Measurements from ENCODE around the gene SVBP. TPM values are rescaled to one million over a fixed set of nuclear protein-coding genes. Genes with fewer than 3 reads are reported as not detected.
"Not testable (repeated sequence)": the region's sequence is repeated elsewhere in the genome, so short reads cannot be mapped to it uniquely, and the experiment has no call there.

SVBP gene
- total RNA-seq, 8 experiments from 2014 or later: 15.4 to 145 (median 91.8) TPM

DNA sequence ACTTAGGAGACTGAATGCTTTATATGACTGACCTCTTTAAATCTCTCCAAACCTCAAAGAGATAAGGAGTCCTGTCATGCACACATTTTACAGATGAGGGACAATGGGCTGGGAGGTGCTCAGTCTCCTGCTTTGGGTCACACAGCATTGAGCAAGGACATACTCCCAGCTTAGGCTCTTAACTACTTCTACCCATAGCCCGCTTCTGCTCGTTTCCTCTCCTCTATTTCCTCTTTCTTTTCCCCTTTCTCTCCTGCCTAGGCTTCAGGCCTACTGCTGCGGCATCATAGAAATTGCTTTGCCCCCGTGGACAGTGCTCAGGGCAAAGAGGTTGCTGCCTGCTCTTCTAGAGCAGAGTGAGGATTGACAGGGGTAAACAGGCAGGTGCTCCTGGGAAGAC is 16.8 kb upstream of the SVBP start:
- Histone ChIP-seq H3K4me3 (no peak overlapping the region), H3K4me1 (replicated peaks in 1 of 2) (no peaks in the 10 kb centered on the region), H3K27ac (no peak overlapping the region)
- in situ Hi-C loops (cut with MboI; ENCODE audit: low pct_unique_long_range_greater_than_20kb in 2 of 9, low sequenced_read_pairs in 9 of 9, unreplicated experiment in 9 of 9): no loop called here
- 79 to 100% (median 87%) methylated on average over 1 to 4 of the region's 4 CpGs; no CpG with 5 or more reads in 4 of the 10 experiments for WGBS, 10 experiments
- no peak for ATAC-seq (replicated peaks in 6 of 8)

DNA sequence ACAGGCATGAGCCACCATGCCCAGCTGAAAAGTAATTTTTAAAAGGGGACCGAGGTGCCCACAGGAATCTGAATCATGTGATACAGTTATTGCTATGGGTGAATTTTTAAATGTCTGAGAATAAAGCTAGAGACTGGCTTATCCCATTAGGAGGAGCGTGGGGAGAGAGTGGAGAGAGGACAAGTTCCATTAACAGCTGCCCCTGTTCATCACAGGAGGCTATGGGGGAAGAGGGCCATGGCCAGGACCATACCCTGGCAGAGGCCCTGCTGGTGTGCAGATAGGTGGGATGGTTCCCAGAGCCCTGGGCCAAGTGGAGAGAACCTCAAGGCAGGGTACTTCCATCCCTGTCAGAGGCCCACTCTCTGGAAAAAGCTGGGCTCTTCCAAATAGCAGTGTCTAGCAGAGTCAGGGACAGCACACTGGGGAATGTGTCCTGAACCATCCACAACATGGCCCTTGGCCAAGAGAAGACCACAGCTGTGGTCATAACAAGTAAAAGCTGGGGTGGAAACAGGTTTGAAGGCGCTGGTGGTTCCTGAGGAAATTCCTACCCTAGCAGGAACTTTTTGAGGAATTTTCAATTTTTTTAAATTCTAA is 15.5 kb upstream of the SVBP start:
- H3K4me3 ChIP-seq: no peak overlapping the region
- WGBS, 10 experiments: 75 to 100% (median 83%) methylated on average over 1 to 3 of the region's 3 CpGs; no CpG with 5 or more reads in 1 of the 10 experiments
- no peak overlapping the region for H3K27ac ChIP-seq
- H3K4me1 ChIP-seq (replicated peaks in 1 of 2): no peaks in the 10 kb centered on the region
- in situ Hi-C loops (cut with MboI; ENCODE audit: low pct_unique_long_range_greater_than_20kb in 2 of 9, low sequenced_read_pairs in 9 of 9, unreplicated experiment in 9 of 9): no loop called here
- no peak for ATAC-seq (replicated peaks in 6 of 8)

DNA sequence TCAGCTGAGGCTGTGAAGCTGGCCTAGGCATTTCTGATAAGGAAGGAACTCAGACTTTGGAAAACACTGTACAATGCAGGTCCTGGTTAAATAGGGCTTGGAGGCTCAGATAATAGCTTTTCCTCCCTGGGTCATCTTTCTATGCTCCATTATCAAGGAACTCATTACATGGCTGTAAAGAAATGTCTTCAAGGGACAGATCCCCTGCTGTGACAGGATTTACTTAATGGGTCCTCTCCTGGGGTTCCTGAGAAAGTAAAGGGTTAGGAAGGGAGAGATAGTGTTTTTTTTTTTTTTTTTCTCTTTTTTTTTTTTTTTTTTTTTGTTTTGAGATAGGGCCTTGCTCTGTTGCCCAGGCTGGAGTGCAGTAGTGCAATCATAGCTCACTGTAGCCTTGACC is 14.1 kb upstream of the SVBP start:
- no peak overlapping the region for H3K27ac ChIP-seq
- no peak overlapping the region for H3K4me3 ChIP-seq
- no peaks in the 10 kb centered on the region for H3K4me1 ChIP-seq (replicated peaks in 1 of 2)
- in situ Hi-C loops (cut with MboI; ENCODE audit: low pct_unique_long_range_greater_than_20kb in 2 of 9, low sequenced_read_pairs in 9 of 9, unreplicated experiment in 9 of 9): no loop called here
- no peak for ATAC-seq (replicated peaks in 6 of 8)

- 80 to 100% (median 87%) methylated on average over 1 to 11 of the region's 17 CpGs; no CpG with 5 or more reads in 1 of the 10 experiments for WGBS, 10 experiments
- H3K4me3 ChIP-seq: no peak overlapping the region
- in situ Hi-C loops (cut with MboI; ENCODE audit: low pct_unique_long_range_greater_than_20kb in 2 of 9, low sequenced_read_pairs in 9 of 9, unreplicated experiment in 9 of 9): no loop called here
- no peak overlapping the region for H3K27ac ChIP-seq
- no peaks in the 10 kb centered on the region for H3K4me1 ChIP-seq (replicated peaks in 1 of 2)
- no peak for ATAC-seq (replicated peaks in 6 of 8)
Measured at GRCh38 chr1:42830631-42831030, 13.4 kb upstream of the SVBP start.

GRCh38 chr1:42825036-42825851 is 8.0 kb upstream of the SVBP start:
- H3K4me3 ChIP-seq: no peak overlapping the region
- ATAC-seq (replicated peaks in 6 of 8): peak in 1 of 8 experiments; percentile 22
- H3K27ac ChIP-seq: no peak overlapping the region
- peaks cover 7 to 9% of the 10 kb centered on the region in 2 donors for H3K4me1 ChIP-seq (replicated peaks in 1 of 2)
- 60 to 100% (median 89%) methylated on average over 4 to 10 of the region's 10 CpGs for WGBS, 10 experiments
- in situ Hi-C loops (cut with MboI; ENCODE audit: low pct_unique_long_range_greater_than_20kb in 2 of 9, low sequenced_read_pairs in 9 of 9, unreplicated experiment in 9 of 9): no loop called here

DNA sequence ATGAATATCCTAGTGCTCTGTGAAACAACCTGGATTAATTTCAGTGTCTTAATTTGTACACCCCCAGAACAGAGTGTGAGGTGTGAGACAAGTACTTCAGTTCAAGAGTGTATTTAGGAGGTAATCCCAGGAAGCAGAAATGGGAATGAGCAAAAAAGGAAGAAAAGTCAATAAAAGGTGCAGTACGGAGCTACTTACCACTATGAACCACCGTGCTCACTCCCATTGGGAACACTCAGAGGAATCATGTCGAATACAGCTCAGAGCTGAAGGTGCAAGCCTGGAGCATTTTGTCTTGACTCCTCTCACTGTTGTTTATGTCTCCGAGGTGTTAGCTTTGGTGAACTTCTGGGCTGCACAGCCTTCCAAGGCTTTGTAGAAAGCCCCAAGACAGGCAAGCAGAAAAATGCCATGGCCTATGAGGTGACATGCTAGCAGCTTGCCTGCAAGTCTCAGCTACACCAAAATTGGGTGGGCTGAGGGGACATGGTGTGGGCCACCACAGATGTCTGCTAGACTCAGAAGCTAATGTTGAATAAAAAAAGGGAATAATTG is 7.4 kb upstream of the SVBP start:
- 83 to 100% (median 95%) methylated on average over 3 to 4 of the region's 4 CpGs; no CpG with 5 or more reads in 2 of the 10 experiments for WGBS, 10 experiments
- no peak for ATAC-seq (replicated peaks in 6 of 8)
- peaks cover 7 to 9% of the 10 kb centered on the region in 2 donors for H3K4me1 ChIP-seq (replicated peaks in 1 of 2)
- no peak overlapping the region for H3K27ac ChIP-seq
- no peak overlapping the region for H3K4me3 ChIP-seq
- in situ Hi-C loops (cut with MboI; ENCODE audit: low pct_unique_long_range_greater_than_20kb in 2 of 9, low sequenced_read_pairs in 9 of 9, unreplicated experiment in 9 of 9): no loop called here

DNA sequence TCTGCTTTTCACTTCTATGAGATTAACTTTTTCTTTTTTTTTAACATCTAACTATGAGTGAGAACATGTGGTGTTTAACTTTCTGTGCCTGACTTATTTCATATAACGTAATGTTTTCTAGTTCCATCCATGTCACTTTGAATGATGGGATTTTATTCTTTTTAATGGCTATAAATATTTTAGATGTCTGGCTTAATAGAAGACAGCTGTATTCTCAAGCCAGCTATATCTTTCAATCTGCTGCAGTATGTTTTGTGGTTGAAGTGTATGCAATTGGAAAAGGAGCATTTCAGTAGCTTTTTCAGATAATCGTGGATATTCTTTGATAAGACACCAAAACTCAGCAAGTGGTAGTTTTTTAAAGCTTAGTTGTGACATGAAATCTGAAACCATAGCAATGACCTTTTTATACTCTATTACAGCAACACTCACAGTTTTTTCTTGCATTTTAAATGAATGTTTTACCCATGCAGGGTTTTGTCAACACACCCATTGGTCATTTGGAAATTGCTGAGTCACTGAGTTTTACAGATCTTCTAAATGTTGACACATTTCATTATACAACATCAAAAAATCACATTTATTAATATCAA is 5.7 kb upstream of the SVBP start:
- Histone ChIP-seq H3K27ac (no peak overlapping the region), H3K4me3 (no peak overlapping the region), H3K4me1 (replicated peaks in 1 of 2) (peaks cover 7 to 9% of the 10 kb centered on the region in 2 donors)
- in situ Hi-C loops (cut with MboI; ENCODE audit: low pct_unique_long_range_greater_than_20kb in 2 of 9, low sequenced_read_pairs in 9 of 9, unreplicated experiment in 9 of 9): no loop called here
- 0 to 83% (median 61%) methylated on average over 1 to 2 of the region's 2 CpGs for WGBS, 10 experiments
- ATAC-seq (replicated peaks in 6 of 8): peak in 3 of 8 experiments; percentile 36 to 87 (median 82)

GRCh38 chr1:42821690-42822089 is 4.5 kb upstream of the SVBP start:
- 80 to 100% (median 98%) methylated on average over 1 to 2 of the region's 2 CpGs; no CpG with 5 or more reads in 2 of the 10 experiments for WGBS, 10 experiments
- in situ Hi-C loops (cut with MboI; ENCODE audit: low pct_unique_long_range_greater_than_20kb in 2 of 9, low sequenced_read_pairs in 9 of 9, unreplicated experiment in 9 of 9): no loop called here
- Histone ChIP-seq H3K4me1 (replicated peaks in 1 of 2) (peaks cover 7 to 9% of the 10 kb centered on the region in 2 donors), H3K27ac (no peak overlapping the region), H3K4me3 (no peak overlapping the region)
- ATAC-seq (replicated peaks in 6 of 8): no peak

DNA sequence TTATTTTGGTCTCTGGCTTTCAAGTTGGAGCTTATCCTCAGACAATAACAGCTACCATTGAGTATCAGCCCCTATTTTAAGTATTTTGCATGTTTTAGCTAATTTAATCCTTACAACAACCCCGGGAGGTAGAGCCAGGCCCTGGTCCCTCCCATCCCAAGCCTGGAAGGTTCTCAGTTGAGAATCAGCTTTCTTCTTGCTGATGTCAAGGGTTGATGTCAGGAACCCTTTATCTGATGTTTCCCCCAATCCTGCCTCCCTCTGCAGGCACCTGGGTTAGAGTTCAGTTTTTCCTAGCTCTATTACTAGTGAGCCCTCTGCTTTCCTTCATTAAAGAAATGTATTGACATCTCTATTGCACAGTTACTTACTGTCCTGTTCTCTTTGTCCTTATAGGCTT is 3.6 kb upstream of the SVBP start:
- 0 to 92% (median 37%) methylated on average over 1 of the region's 1 CpG; no CpG with 5 or more reads in 4 of the 10 experiments for WGBS, 10 experiments
- H3K27ac ChIP-seq: no peak overlapping the region
- ATAC-seq (replicated peaks in 6 of 8): no peak
- H3K4me3 ChIP-seq: no peak overlapping the region
- peaks cover 7 to 16% of the 10 kb centered on the region in 2 donors for H3K4me1 ChIP-seq (replicated peaks in 1 of 2)
- in situ Hi-C loops (cut with MboI; ENCODE audit: low pct_unique_long_range_greater_than_20kb in 2 of 9, low sequenced_read_pairs in 9 of 9, unreplicated experiment in 9 of 9): no loop called here

DNA sequence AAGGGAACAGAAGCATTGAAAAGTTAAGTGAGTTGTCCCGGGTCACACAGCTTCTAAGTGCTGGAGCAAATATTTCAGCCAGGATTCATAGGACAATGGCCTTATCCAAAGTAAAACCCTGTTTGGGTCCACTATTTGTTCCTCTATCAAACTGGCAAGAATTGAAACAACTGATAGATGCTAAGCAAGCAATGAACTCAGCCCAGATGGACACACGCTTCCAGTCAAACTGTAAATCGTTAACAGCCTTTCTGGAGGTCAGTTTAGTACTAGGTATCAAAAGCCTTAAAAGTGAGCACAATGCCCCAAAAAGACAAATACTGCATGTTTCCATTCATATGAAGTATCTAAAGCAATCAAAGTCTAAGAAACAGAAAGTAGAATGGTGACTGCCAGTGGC is 779 bp upstream of the SVBP start:
- WGBS, 10 experiments: 78 to 100% (median 93%) methylated on average over 1 to 3 of the region's 3 CpGs
- no peak for ATAC-seq (replicated peaks in 6 of 8)
- no peak overlapping the region for H3K27ac ChIP-seq
- no peak overlapping the region for H3K4me3 ChIP-seq
- H3K4me1 ChIP-seq (replicated peaks in 1 of 2): peaks cover 3 to 12% of the 10 kb centered on the region in 2 donors
- in situ Hi-C loops (cut with MboI; ENCODE audit: low pct_unique_long_range_greater_than_20kb in 2 of 9, low sequenced_read_pairs in 9 of 9, unreplicated experiment in 9 of 9): no loop called here

DNA sequence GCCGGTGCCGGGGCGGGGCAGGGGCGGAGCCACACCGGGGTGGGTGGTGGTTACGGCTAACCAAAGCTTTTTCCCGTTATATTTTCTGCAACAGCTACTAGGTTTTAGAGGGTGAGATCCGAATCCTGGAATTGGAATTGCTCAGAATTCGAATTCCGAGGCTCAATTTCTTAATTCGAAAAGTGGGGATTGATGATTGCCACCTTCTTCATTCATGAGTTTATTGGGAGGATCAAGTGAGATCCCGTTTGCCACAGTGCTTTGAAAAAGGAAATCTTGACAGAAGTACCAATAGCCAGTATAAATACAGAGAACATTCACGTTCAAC is 207 bp upstream of the SVBP start:
- in situ Hi-C loops (cut with MboI; ENCODE audit: low pct_unique_long_range_greater_than_20kb in 2 of 9, low sequenced_read_pairs in 9 of 9, unreplicated experiment in 9 of 9): no loop called here
- Histone ChIP-seq H3K4me1 (replicated peaks in 1 of 2) (peaks cover 0 to 8% of the 10 kb centered on the region in 2 donors), H3K27ac (peak overlapping the region in 1 of 2 donors; percentile 99), H3K4me3 (peak overlapping the region; percentile 64 to 95 (median 88))
- WGBS, 10 experiments: 0 to 20% (median 0%) methylated on average over 1 to 7 of the region's 13 CpGs; no CpG with 5 or more reads in 1 of the 10 experiments
- peak in 2 of 8 experiments; percentile 73 to 81 for ATAC-seq (replicated peaks in 6 of 8)

DNA sequence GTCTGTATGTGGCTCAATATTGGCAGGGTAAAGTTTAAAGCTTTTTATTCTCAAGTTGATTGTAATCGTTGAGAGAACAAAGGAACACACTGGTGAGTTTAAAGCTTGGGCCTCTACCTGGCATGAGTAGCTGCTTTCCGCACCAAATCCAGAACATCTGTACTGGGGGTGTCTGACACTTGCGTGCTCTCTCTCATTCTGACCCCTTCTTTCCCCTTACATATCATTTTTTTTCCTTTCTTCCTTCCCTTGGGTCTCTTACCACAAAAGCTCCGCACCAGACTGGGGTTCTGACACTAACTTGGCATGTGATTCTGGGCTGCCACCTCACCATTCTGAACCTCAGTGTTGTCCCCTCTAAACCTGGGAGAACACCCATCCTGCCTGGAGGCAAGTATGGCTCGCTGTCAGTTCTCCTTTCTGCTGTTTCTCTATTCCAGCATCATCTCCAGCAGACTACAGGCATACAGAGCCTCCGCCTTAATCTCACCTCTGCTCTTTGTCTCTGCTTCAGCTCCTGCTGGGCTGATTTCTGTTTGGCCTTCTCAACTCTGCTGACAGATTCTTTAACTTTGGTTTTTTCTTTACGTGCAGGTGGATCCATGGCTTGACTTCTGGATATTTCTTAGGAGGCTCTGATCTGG is 1.1 kb downstream of the SVBP start:
- 5 to 67% (median 36%) methylated on average over 1 to 7 of the region's 7 CpGs for WGBS, 10 experiments
- in situ Hi-C loops (cut with MboI; ENCODE audit: low pct_unique_long_range_greater_than_20kb in 2 of 9, low sequenced_read_pairs in 9 of 9, unreplicated experiment in 9 of 9): no loop called here
- H3K4me1 ChIP-seq (replicated peaks in 1 of 2): peaks cover 2 to 8% of the 10 kb centered on the region in 2 donors
- peak overlapping the region; percentile 64 to 95 (median 88) for H3K4me3 ChIP-seq
- H3K27ac ChIP-seq: peak overlapping the region; percentile 97 to 99
- peak in 1 of 8 experiments; percentile 1 for ATAC-seq (replicated peaks in 6 of 8)

DNA sequence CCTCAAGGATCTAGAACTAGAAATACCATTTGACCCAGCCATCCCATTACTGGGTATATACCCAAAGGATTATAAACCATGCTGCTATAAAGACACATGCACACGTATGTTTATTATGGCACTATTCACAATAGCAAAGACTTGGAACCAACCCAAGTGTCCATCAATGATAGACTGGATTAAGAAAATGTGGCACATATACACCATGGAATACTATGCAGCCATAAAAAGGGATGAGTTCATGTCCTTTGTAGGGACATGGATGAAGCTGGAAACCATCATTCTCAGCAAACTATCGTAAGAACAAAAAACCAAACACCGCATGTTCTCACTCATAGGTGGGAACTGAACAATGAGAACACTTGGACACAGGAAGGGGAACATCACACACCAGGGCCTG is 2.4 kb downstream of the SVBP start:
- H3K4me3 ChIP-seq; H3K27ac ChIP-seq; ATAC-seq (replicated peaks in 6 of 8); H3K4me1 ChIP-seq (replicated peaks in 1 of 2); in situ Hi-C loops (cut with MboI; ENCODE audit: low pct_unique_long_range_greater_than_20kb in 2 of 9, low sequenced_read_pairs in 9 of 9, unreplicated experiment in 9 of 9): not testable (repeated sequence)
- no CpG with 5 or more reads among the region's 3 CpGs for WGBS, 10 experiments
